ENCODE results near the gene FBXL7.

The FBXL7 gene

GRCh38 chr5:15620501-15620900, 120.5 kb downstream of the FBXL7 start:
- DNase-seq, result no peak

- no peak for DNase-seq
Measured at GRCh38 chr5:15621094-15621493, 121.1 kb downstream of the FBXL7 start.

- DNase-seq, result no peak
Measured at GRCh38 chr5:15623794-15624193, 123.8 kb downstream of the FBXL7 start.

- no peak for DNase-seq
Measured at GRCh38 chr5:15627109-15627508, 127.1 kb downstream of the FBXL7 start.

GRCh38 chr5:15627647-15628046, 127.7 kb downstream of the FBXL7 start:
- no peak for DNase-seq

- DNase-seq, result no peak
Measured at GRCh38 chr5:15630441-15630840, 130.5 kb downstream of the FBXL7 start.

GRCh38 chr5:15634591-15635288, 134.8 kb downstream of the FBXL7 start:
- no peak for DNase-seq

GRCh38 chr5:15635289-15635616, 135.3 kb downstream of the FBXL7 start:
- no peak for DNase-seq

- no peak for DNase-seq
Measured at GRCh38 chr5:15637345-15637744, 137.4 kb downstream of the FBXL7 start.

GRCh38 chr5:15637886-15638285, 137.9 kb downstream of the FBXL7 start:
- no peak for DNase-seq

- DNase-seq, result no peak
Measured at GRCh38 chr5:15638296-15638695, 138.3 kb downstream of the FBXL7 start.

- no peak for DNase-seq
Measured at GRCh38 chr5:15639288-15639687, 139.3 kb downstream of the FBXL7 start.

GRCh38 chr5:15640116-15640515, 140.1 kb downstream of the FBXL7 start:
- no peak for DNase-seq

- DNase-seq, result no peak
Measured at GRCh38 chr5:15643731-15644130, 143.8 kb downstream of the FBXL7 start.

GRCh38 chr5:15645381-15646160, 145.6 kb downstream of the FBXL7 start:
- DNase-seq, result no peak

- DNase-seq, result no peak
Measured at GRCh38 chr5:15646371-15646770, 146.4 kb downstream of the FBXL7 start.

GRCh38 chr5:15647251-15647650, 147.3 kb downstream of the FBXL7 start:
- DNase-seq, result no peak

GRCh38 chr5:15650266-15650665, 150.3 kb downstream of the FBXL7 start:
- no peak for DNase-seq

GRCh38 chr5:15654779-15655178, 154.8 kb downstream of the FBXL7 start:
- DNase-seq, result no peak

- no peak for DNase-seq
Measured at GRCh38 chr5:15655683-15656082, 155.7 kb downstream of the FBXL7 start.

GRCh38 chr5:15664961-15665360, 165.0 kb downstream of the FBXL7 start:
- no peak for DNase-seq

- DNase-seq, result no peak
Measured at GRCh38 chr5:15669826-15670225, 169.8 kb downstream of the FBXL7 start.

GRCh38 chr5:15674716-15675115, 174.7 kb downstream of the FBXL7 start:
- DNase-seq, result no peak

- DNase-seq, result no peak
Measured at GRCh38 chr5:15676591-15676990, 176.6 kb downstream of the FBXL7 start.

- no peak for DNase-seq
Measured at GRCh38 chr5:15679161-15679560, 179.2 kb downstream of the FBXL7 start.
